Activated naive CD4-positive, alpha-beta T cell treated with anti-CD3 and anti-CD28 coated beads for 36 hours (primary cell): ENCODE measurements around the gene PKP1. TPM values are rescaled to one million over a fixed set of nuclear protein-coding genes. Genes with fewer than 3 reads are reported as not detected.
A peak's percentile ranks its signal among the peaks of the same experiment; 100 is the strongest.

ENCODE experiments used
- CTCF ChIA-PET: fragments of 350-600 bp; sonication (Branson Sonifier 250); formaldehyde crosslinking; loops from one replicate; lab custom pipeline; 2021; ENCODE audit warnings: antibody characterized with exemption; lab: Charles Lee
- DNase-seq: peaks from one replicate; pipeline ENCODE4 v3.0.0-alpha.2; 2020
- H3K27ac Mint-ChIP-seq: one replicate; pipeline ENCODE4 v1.8.0; 2021; ENCODE audit warnings: mild to moderate bottlenecking, mixed read lengths
- H3K27me3 Mint-ChIP-seq: one replicate; pipeline ENCODE4 v1.8.0; 2021; ENCODE audit warnings: low read depth, mixed read lengths
- H3K36me3 Mint-ChIP-seq: one replicate; pipeline ENCODE4 v1.8.0; 2021; ENCODE audit warnings: low read depth, mixed read lengths
- H3K4me1 Mint-ChIP-seq: one replicate; pipeline ENCODE4 v1.8.0; 2021; ENCODE audit warnings: low read depth, mixed read lengths
- H3K4me3 Mint-ChIP-seq: one replicate; pipeline ENCODE4 v1.8.0; 2021; ENCODE audit warnings: mild to moderate bottlenecking, moderate library complexity, mixed read lengths
- H3K9me3 Mint-ChIP-seq: one replicate; pipeline ENCODE4 v1.8.0; 2021; ENCODE audit warnings: mixed read lengths
- intact Hi-C: fragments of 100-400 bp; cut with micrococcal nuclease; formaldehyde crosslinking; loops from one replicate; pipeline ENCODE4 v1.15.1; 2023
- total RNA-seq, 2 experiments: library from RNA; stranded (reverse); gene quantifications; one replicate each; pipeline ENCODE4 v1.2.3, GENCODE V29; 2021

PKP1 gene
- total RNA-seq, 2 experiments from 2014 or later, result not detected

DNA sequence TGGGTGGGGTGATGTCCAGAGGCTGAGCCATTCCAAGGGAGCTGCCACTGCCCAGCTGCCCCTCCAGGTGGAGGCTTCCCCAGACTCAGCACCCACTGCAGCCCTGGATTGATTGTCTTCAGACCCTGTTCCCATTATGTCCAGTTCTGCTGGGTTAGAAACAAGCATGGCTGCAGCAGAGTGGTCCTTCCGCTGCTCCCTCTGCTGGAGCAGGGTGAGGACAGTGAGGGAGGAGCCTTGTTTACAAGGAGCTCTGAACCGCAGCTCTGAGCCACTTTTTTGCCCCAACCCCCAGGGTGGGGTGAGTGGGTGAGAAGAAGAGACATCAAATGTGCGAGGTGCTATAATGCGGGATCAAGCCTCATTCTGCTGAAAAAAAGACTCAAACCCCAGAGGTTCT lies 91.9 kb downstream of the PKP1 start:
- Mint-ChIP-seq H3K9me3 (no peaks in the 10 kb centered on the region), H3K36me3 (no peaks in the 10 kb centered on the region), H3K27ac (no peak overlapping the region), H3K4me1 (no peaks in the 10 kb centered on the region), H3K4me3 (no peak overlapping the region), H3K27me3 (peaks cover 5% of the 10 kb centered on the region)
- no peak for DNase-seq
- intact Hi-C loops, result no loop called here
- CTCF ChIA-PET, result interaction anchor here (0.8 to 2.9 kb wide), 2 partner anchors 10 to 34 kb away, joined by 3 to 12 read pairs; no protein-coding TSS in a partner anchor

DNA sequence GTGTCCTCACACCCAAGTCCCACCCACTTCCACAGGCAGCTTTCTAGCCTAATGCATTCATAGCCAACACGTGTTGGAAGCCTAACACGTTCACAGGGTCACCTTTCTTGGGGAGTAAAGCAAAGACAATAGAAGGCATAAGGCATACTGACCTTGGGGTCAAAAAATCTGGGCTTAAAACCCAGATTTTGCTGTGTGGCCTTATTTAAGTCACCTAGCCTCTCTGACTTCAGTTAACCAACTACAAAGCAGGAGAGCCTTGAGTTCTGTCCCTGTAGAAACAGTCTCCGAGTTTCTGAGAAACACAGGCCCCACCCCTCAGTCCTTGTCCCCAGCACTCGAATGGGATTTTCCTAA lies 92.8 kb downstream of the PKP1 start:
- CTCF ChIA-PET, result interaction anchor here (1.1 to 2.9 kb wide), 2 partner anchors 9 to 16 kb away, joined by 4 to 12 read pairs; no protein-coding TSS in a partner anchor
- no peak for DNase-seq
- intact Hi-C loops, result no loop called here
- Mint-ChIP-seq H3K36me3 (no peaks in the 10 kb centered on the region), H3K9me3 (no peaks in the 10 kb centered on the region), H3K4me1 (no peaks in the 10 kb centered on the region), H3K27ac (no peak overlapping the region), H3K27me3 (peaks cover 5% of the 10 kb centered on the region), H3K4me3 (no peak overlapping the region)

DNA sequence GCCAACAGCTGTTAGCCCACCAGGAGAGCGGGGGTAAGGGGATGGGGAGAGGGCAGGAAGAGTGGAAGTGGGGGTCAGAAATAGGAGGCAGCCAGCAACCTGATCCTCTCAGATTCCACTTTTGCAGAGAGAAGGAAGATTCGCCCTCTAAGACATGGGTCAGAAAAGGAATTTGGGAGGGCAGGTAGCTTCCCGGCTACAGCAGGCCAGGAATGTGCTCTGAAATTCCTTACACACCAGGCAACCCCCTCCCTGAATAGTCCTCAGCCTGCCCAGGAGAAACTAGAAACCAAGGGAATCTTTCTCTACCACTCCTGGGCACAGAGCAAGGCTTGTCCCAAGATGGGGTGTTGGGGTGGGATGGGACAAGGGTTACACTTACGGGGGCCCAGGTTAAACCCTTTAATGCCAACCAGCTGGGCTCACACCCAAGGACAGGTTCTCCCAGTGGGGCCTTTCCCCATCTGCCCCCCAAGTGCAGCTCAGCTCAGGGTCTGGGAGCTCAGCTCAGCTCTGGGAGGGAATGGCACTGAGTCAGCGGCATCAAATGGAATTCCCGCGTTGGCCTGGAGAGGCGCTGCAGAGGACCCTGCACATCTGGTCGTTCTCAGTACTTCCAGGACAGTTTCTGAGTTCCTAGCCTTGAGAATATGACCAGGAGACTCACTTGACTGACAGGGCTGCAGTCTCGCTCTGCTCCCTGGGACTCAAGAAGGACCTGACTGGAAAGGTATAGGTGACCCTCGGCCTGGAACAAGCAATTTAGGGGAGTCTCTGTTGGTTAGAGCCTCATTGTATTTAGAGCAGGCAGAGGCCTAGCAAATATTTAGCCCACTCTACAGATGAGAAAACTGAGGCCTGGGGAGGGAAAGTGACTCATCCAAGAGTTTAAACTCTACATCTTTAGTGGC lies 93.4 kb downstream of the PKP1 start:
- H3K4me1 Mint-ChIP-seq, result no peaks in the 10 kb centered on the region
- no peaks in the 10 kb centered on the region for H3K9me3 Mint-ChIP-seq
- H3K36me3 Mint-ChIP-seq, result no peaks in the 10 kb centered on the region
- H3K27me3 Mint-ChIP-seq, result peaks cover 5% of the 10 kb centered on the region
- intact Hi-C loops, result no loop called here
- CTCF ChIA-PET, result interaction anchor here (0.6 to 2.9 kb wide), 5 partner anchors 9 to 1330 kb away, joined by 3 to 12 read pairs (median 3); no protein-coding TSS in a partner anchor
- DNase-seq, result peak; percentile 34
- H3K27ac Mint-ChIP-seq, result no peak overlapping the region
- H3K4me3 Mint-ChIP-seq, result no peak overlapping the region

DNA sequence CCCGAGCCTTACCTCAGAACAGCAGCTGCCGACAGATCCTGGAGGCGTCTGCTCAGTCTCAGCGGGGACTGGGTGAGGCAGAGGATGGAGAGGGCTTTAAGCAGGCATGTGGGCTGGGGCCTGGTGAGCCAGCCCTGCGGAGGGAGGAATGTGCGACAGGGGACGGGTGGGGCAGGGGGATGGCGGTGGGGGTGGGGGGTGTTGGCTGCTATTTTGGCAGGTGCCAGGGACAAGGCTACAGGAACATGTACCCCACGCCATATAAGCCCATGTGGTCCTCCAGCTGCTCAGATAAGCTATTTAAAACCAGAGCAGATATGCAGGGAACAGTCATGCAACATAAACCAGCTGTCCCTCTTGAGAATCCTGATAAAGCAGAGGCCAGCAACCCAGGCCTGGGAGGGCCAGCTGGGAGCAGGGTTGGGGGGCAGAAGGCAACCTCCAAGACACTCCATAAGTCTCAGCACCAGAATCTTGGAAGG lies 94.3 kb downstream of the PKP1 start, which contains the start of gene TNNT2:
TNNT2 (minus strand) TSS at position 70 of the 482 bp plus-strand sequence. CDS start 4,426 bp downstream, outside the sequence.
- Mint-ChIP-seq H3K36me3 (no peaks in the 10 kb centered on the region), H3K9me3 (no peaks in the 10 kb centered on the region), H3K4me3 (no peak within 1 kb of the TSS), H3K4me1 (no peaks in the 10 kb centered on the region), H3K27me3 (peaks cover 2% of the 10 kb centered on the region), H3K27ac (no peak within 1 kb of the TSS)
- DNase-seq, result no peak
- CTCF ChIA-PET, result interaction anchor here (0.7 kb wide), 1 partner anchor 16 kb away, joined by 3 read pairs; no protein-coding TSS in a partner anchor
- intact Hi-C loops, result no loop called here

DNA sequence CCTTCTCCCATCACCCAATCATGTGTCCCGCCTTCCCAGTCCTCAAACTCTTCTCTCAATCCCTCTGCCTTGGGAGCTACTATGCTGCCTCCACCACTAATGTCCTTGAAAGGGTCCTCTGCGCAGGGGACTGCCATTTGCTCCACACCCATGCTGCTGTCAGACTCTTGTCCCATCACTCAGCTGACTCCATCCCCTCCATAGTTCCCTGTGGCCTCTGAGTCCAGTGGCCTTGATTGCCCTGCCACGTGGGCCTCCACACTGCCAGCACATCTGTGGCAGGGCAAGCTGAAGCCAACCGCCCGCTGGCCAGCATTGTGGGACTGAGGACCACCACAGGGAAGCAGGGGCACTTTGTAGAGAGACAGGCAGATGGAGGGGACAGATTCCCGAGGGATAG lies 95.5 kb downstream of the PKP1 start:
- H3K27ac Mint-ChIP-seq, result no peak overlapping the region
- H3K27me3 Mint-ChIP-seq, result peaks cover 2% of the 10 kb centered on the region
- CTCF ChIA-PET, result interaction anchor here (0.8 kb wide), 1 partner anchor 10 kb away, joined by 3 read pairs; no protein-coding TSS in a partner anchor
- H3K4me1 Mint-ChIP-seq, result no peaks in the 10 kb centered on the region
- intact Hi-C loops, result no loop called here
- H3K4me3 Mint-ChIP-seq, result no peak overlapping the region
- no peak for DNase-seq
- H3K9me3 Mint-ChIP-seq, result no peaks in the 10 kb centered on the region
- no peaks in the 10 kb centered on the region for H3K36me3 Mint-ChIP-seq

DNA sequence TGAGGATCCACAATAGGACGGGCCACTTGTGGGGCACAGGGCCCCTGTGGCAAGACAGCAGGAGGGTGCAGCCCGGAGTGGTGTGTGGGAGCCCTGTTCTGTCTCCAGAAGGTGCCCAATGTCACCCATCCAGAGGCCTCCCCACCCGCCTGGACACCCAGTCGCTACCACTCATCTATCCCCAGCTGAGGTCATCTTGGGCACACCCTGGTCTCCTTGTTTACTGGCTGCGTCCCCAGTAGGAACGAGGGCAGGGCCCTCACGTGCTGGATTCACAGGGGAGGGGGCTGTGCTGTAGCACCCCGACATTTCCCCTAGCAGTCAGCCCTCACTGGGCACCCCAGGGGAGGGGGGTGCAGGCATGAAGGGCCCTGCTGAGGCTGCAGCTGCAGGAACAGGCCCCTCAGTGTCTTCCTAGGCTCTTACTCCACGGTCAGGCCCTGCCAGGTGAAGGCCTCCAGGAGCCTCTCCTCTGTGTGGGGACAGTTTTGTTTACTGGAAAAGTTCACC lies 96.5 kb downstream of the PKP1 start:
- Mint-ChIP-seq H3K27ac (no peak overlapping the region), H3K9me3 (no peaks in the 10 kb centered on the region), H3K4me1 (no peaks in the 10 kb centered on the region), H3K27me3 (peaks cover 6% of the 10 kb centered on the region), H3K36me3 (no peaks in the 10 kb centered on the region), H3K4me3 (no peak overlapping the region)
- no peak for DNase-seq
- intact Hi-C loops, result no loop called here
- CTCF ChIA-PET, result interaction anchor here (1.0 kb wide), 1 partner anchor 10 kb away, joined by 6 read pairs; no protein-coding TSS in a partner anchor

DNA sequence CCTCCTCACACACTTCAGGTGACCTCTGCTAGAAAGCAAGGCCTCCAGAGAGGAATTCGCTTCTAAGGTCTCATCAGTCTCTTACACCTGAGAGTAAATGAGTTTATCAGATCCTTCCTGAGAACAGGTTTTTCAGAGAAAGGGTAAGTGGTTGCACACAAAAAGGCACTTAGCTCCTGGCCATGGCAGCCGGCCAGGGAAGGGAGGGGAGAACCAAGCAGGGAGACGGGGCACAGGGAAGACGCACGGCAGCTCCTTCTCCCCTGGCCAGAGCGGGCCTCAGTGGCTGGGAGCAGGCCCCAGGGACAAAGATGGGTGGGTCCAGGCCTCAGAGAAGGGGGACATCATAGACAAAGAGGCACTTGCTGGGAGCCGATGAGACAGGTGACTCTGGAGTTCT lies 97.8 kb downstream of the PKP1 start:
- intact Hi-C loops, result no loop called here

More for the DNA sequence above, 97.8 kb downstream of the PKP1 start:
- CTCF ChIA-PET, result interaction anchor here (1.0 kb wide), 3 partner anchors 8 to 102 kb away, joined by 3 to 6 read pairs (median 4); no protein-coding TSS in a partner anchor
- Mint-ChIP-seq H3K9me3 (no peaks in the 10 kb centered on the region), H3K36me3 (no peaks in the 10 kb centered on the region), H3K4me1 (no peaks in the 10 kb centered on the region), H3K4me3 (no peak overlapping the region), H3K27ac (no peak overlapping the region), H3K27me3 (peaks cover 3% of the 10 kb centered on the region)
- no peak for DNase-seq

Other genes starting within 250 kb of the PKP1 start
- not detected for gene CACNA1S, start 171.1 kb upstream of the PKP1 start, total RNA-seq
- not detected for gene ASCL5, start 156.3 kb upstream of the PKP1 start, total RNA-seq
- gene TMEM9, start 129.0 kb upstream of the PKP1 start, total RNA-seq, result 10 to 100 TPM; 19.7 to 20.5 TPM
- not detected for gene IGFN1, start 92.7 kb upstream of the PKP1 start, total RNA-seq
- gene TNNT2, start 94.2 kb downstream of the PKP1 start, total RNA-seq, result not detected
- gene LAD1, start 115.8 kb downstream of the PKP1 start, total RNA-seq, result not detected
- not detected for gene TNNI1, start 138.2 kb downstream of the PKP1 start, total RNA-seq
- gene PHLDA3, start 185.7 kb downstream of the PKP1 start, total RNA-seq, result 10 to 100 TPM; 19.5 TPM
- gene CSRP1, start 223.6 kb downstream of the PKP1 start, total RNA-seq, result 10 to 100 TPM; 35.7 to 36.6 TPM